NCI-H460 (cell line): ENCODE measurements around the gene KASH5. TPM values are rescaled to one million over a fixed set of nuclear protein-coding genes. Genes with fewer than 3 reads are reported as not detected.

Experiments
- DNase-seq: peaks from one replicate; pipeline ENCODE4 v3.0.0-alpha.2; 2016; ENCODE audit warnings: low read depth; ENCODE audit errors: extremely low read depth
- total RNA-seq: library from RNA; depleted of rRNA; stranded (reverse); fragments of >200 nt; shearing (Covaris generic); gene quantifications from 2 replicates; pipeline ENCODE4 v1.2.3, GENCODE V29; 2014

KASH5 gene
- total RNA-seq, 1 experiment from 2014 or later = not detected

DNA sequence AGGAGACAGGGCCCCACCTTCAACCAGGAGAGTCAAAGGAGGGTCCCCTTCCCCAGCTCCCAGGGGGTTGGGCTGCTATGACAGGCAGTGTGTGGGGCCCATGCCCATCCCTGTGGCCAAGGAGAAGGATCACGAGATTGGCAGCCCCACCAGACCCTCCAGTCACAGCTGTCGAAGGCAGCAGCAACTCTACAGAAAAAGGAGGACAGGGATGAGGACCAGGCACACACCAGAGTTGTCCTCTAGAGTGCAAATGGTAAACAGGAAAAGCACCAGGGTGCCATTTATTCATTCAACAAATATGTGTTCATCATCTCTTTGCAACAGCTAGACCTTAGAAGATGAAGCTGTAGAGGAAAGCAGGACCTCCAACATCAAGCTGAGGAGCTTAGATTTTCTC, 31.1 kb downstream of the KASH5 start:
- no peak for DNase-seq

GRCh38 chr19:49420227-49420626, 32.2 kb downstream of the KASH5 start:
- DNase-seq = no peak

DNA sequence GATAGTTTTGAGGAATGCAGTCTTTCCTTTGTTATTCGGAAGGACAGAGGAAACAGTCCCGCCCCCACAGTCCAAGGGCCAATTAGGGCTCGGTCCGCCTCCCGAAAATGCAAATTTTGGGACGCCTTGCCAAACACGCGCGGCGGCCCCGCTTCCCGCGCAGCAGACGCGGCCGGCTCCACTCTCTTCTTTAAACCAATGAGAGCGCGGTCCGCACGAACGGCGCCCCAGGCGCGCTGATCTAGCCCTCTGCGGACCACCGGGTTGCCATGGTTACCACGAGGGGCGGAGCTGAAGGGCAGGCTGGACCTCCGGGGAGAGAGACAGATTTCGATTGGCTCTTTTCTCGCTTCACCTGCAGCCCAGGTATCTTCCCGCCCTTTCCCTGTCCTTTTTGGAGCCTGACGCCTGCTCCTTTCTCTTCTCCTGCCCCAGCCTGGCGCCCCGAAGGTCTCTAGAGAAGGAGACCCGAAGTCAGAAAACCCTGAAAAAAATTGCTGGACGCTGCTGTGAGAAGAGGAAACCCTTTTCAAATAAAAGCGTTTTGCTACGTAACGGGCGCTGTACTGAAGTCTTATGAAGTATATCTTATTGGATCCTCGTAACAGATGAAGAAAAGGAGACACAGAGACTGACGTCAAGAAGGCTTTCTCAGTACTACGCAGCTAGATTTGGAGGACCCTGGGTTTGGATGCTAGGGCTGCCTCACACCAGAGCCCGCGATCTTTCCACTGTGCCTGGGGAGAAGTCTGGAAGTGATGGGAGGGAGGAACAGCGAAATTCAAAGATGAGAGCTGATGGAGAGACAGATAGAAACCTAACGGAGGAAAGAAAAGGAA, 33.2 kb downstream of the KASH5 start:
- DNase-seq = peak; percentile 26

- DNase-seq = no peak
These were observed 33.8 kb downstream of the KASH5 start for GRCh38 chr19:49421878-49422202.

- DNase-seq = peak; percentile 40
These were observed 34.5 kb downstream of the KASH5 start for GRCh38 chr19:49422407-49423070.

DNA sequence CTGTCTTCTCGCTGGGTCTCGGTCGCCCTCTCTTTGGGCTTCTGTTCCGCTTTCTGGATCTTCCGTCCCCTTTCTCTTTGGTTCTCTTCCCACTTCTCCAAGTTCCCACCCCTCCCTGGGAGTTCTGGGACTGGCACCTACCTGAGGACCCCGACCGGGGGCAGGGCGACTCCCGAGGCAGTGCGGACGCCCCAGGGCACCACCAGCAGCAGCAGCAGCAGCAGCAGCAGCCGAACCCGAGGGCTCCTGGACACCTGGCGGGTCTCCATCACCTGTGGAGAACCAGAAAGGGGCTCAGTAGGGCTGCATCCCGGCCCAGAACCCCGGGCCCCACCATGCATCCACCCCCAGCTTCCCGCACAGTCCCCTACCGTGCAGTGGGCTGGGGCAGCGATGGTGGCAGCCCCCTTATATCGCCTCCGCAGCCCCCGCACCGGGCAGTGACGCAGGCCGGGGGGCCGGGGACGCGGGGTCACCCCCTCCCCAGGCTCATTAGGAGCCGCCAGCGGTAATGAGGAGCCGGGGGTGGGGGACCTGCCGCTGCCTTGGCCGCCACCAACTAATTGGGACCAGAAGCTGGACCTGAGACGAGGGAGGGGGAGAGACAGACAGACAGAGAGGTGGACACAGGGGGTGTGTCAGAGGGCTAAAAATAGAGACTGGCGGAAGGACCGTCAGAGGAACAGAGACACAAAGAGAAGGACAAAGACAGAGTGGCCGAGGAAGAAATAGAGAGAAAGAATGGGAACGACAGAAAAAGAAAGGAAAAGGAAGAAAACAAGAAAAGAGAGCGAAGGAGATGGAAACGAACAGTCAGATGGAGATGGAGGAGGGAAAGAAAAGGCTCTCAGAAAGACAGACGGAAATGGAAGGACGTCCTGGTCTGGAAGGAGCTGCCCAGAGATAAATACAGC, 35.3 kb downstream of the KASH5 start, which contains the start of gene PTH2:
PTH2 (minus strand) TSS at position 371 of the 914 bp plus-strand sequence; CDS start at position 269, 102 bp downstream.
- no peak for DNase-seq

GRCh38 chr19:49423985-49424303, 35.9 kb downstream of the KASH5 start:
- no peak for DNase-seq

GRCh38 chr19:49425178-49425577, 37.1 kb downstream of the KASH5 start, which contains the start of gene GFY:
Gene GFY (plus strand): TSS chr19:49425388. CDS start chr19:49426431, 1,043 bp downstream.
- DNase-seq = no peak

GRCh38 chr19:49425922-49426592, 38.0 kb downstream of the KASH5 start:
- DNase-seq = no peak

DNA sequence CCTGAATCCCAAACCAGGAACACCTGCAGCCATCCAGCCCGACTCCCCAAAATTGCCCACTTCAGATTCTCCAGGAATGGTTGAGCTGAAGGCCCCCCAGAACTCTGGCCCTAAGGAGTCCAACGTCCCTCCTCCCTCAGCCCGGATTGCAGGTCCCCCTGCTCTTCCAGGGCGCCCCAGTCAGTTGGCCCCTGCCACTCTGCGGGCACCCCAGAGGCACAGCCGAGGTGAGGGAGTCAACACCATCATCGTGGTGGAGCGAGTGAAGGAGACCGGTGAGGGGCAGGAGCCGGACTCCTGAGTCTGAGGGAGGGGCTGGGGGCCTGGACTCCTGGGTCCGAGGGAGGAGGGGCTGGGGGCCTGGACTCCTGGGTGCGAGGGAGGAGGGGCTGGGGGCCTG, 39.3 kb downstream of the KASH5 start:
- no peak for DNase-seq

DNA sequence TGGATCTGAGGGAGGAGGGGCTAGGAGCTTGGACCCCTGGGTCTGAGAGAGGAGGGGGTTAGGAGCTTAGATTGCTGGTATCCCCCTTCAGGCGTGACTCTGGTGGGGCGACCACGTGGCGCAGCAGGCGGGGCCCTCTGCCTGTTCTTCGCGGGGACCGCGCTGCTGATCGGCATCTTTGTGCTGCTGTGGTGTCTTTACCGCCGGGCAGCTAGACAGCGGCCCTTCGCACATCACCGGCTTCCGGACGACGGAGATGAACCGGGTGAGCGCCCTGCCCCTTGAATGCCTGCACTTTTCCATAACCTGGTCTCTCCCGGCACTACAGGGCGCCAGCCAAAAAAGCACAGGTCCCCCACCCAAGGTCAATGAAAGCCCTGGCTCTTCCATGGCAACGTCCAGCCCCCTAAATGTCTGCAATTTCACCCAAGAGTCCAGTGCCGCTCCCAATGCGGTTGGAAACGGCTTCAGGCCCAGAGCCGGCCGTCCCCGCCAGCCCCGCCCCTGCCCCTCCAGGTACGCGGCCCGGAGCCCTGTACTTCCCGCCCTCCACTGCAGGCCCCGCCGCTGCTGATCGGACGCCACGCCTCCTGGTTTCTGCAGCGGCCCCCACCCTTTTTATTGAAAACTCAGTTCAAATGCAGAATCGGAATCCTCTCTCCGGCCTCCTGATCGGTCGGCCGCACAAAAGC, 40.0 kb downstream of the KASH5 start:
- no peak for DNase-seq

DNA sequence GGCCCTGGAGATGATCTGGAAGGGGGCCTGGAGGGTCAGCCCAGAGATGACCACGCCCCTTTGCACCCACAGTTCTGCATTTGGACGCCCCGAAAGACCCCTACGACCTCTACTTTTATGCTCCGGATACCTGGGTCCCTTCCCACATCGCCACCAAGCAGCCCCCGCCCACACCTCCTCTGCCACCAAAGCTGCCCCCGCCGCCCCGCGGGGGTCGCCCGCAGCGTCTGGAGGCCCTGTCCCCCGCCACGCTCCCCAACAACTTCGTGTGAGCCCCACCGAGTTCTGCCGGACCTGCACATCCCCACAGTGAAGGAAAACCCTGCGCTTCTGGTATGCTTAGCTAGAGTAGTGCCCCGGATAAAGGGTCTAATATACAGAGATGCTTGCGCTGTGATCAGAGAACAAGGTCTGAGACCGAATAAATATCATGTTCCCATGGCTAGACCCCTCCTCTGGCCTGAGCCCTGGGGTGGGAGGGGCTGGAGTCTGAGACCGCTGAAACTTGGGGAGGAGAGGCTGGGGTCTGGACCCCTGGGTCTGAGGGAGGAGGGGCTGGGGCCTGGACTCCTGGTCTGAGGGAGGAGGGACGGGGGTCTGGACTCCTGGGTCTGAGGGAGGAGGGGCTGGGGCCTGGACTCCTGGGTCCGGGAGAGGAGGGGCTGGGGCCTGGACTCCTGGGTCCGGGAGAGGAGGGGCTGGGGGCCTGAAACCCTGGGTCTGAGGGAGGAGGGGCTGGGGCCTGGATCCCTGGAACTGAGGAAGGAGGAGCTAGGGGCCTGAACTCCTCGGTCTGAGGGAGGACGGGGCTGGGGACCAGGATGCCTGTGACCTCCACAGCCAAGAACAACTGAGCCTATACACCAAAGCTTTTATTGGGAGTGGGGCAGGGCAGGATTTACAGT, 40.8 kb downstream of the KASH5 start:
- no peak for DNase-seq

GRCh38 chr19:49430172-49430677, 42.2 kb downstream of the KASH5 start:
- DNase-seq = no peak

DNA sequence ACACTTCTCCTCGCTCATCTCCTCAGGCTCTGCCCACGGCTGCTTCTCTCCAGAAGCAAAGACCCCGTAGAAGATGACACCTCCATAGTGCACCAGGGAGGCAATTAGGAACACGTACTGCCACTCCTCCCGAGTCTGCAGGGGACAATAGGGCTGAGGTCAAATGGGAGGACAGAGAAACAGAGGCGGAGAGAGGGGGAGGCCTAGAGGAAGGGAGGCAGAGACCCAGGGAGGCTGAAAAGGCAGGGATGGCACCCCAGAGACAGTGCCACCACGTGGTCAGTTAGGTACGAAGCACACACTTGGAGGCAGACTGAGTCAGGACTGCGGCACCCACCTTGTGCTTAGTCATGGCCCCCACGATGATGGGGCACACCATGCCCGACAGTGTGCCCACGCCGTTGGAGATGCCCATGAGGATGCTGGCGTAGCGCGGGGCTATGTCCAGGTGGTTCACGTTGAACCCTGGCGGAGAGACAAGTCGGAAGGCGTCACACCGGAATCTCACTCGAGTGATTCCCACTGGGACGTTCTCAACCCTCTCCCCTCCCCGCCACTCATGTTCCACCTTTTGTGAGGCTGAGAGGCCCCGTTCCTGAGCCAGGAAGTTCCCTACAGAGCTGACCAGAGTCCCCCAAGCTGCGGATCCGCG, 42.8 kb downstream of the KASH5 start:
- DNase-seq = no peak

GRCh38 chr19:49431330-49431749, 43.3 kb downstream of the KASH5 start:
- no peak for DNase-seq

DNA sequence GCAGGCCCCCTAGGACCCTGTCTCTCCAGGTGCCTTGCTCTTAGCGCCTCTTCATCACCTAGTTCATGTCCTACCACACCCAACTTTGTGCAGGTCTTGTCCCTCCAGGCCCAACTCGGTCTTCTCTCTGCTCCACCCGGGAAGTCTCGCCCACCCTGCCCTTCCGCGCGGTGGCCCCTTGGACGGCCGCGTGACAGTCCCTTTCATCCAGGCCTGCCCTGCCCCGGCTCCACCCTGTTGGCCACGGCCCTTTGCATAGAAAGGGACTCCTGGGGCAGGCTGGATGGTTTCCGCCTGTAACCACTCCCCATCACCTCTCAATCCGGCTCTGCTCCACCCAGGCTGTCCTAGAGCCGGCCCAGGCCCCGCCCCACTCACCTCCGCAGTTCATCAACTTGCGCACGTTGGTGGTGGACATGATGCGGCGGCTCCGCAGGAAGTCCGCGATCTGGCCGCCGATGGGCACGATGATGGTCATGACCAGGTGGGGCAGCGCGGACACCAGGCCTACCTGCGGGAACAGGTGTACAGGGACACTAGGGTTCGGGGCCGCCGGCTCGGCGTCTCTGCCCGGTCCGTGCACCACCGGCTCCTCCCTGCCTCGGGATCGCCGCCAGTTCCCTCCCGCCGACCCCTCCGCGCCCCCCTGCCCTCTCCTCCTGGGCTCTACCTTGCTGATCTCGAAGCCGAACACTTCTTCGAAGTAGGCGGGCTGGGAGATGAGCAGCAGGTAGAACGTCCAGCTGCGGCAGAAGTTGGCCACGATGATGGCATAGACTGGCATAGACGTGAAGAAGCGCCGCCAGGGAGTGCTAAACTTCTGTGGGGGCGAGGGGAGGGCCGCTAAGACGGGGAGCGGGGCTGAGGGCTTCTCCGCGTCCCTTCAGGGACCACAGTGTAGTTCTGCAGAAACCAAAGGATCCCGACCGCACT, 44.4 kb downstream of the KASH5 start:
- DNase-seq = no peak

- DNase-seq = no peak
These were observed 45.3 kb downstream of the KASH5 start for GRCh38 chr19:49433240-49433901.
